Stimulated activated effector memory CD8-positive, alpha-beta T cell treated with anti-CD3 and anti-CD28 coated beads, Interleukin-12 subunit alpha, Interleukin-12 subunit beta, amount 100 ng/mL, for 72 hours (primary cell): ENCODE measurements around the gene FALEC.
A peak's percentile ranks its signal among the peaks of the same experiment; 100 is the strongest.

Experiments used
- ATAC-seq: fragments of 150-1000 bp; cut with Tn5 transposase; 2 replicates; pipeline ENCODE4 v1.10.0; 2021
- DNase-seq, 2 donors: peaks; one replicate each; pipeline ENCODE4 v3.0.0; 2021 to 2022; ENCODE audit warnings: low spot score in 2 of 2
- H3K27ac Mint-ChIP-seq: one replicate; pipeline ENCODE4 v1.8.0; 2022; ENCODE audit warnings: mild to moderate bottlenecking, mixed read lengths
- H3K36me3 Mint-ChIP-seq: one replicate; pipeline ENCODE4 v1.8.0; 2022; ENCODE audit warnings: mild to moderate bottlenecking, mixed read lengths
- H3K4me1 Mint-ChIP-seq: one replicate; pipeline ENCODE4 v1.8.0; 2022; ENCODE audit warnings: mixed read lengths
- H3K4me3 Mint-ChIP-seq: one replicate; pipeline ENCODE4 v1.8.0; 2022; ENCODE audit warnings: mild to moderate bottlenecking, mixed read lengths
- H3K9me3 Mint-ChIP-seq: one replicate; pipeline ENCODE4 v1.8.0; 2022; ENCODE audit warnings: mixed read lengths

Gene FALEC

GRCh38 chr1:150493175-150493574, 22.4 kb upstream of the FALEC start:
- no peak overlapping the region for H3K4me3 Mint-ChIP-seq
- ATAC-seq (no peak), DNase-seq (no peak)
- H3K27ac Mint-ChIP-seq: no peak overlapping the region
- peaks cover 13% of the 10 kb centered on the region for H3K4me1 Mint-ChIP-seq
- H3K36me3 Mint-ChIP-seq: peaks cover 92% of the 10 kb centered on the region
- H3K9me3 Mint-ChIP-seq: no peaks in the 10 kb centered on the region

DNA sequence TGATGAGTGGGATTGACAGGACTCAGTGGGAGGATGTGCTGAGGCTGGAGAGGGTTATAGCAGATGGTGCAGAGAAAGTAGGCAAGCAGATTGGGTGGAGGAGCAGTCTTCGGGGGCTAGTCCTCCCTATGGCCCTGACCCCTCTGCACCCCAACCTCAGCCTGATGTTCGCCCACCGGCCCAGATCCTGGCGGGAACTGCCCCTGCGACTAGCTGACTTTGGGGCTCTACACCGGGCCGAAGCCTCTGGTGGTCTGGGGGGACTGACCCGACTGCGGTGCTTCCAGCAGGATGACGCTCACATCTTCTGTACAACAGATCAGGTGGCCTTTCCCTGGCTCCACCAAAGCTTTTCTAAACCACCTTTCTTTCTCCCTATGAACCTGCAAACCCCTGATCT, 17.2 kb upstream of the FALEC start:
- peaks cover 99% of the 10 kb centered on the region for H3K36me3 Mint-ChIP-seq
- ATAC-seq: no peak
- H3K9me3 Mint-ChIP-seq: no peaks in the 10 kb centered on the region
- no peak overlapping the region for H3K4me3 Mint-ChIP-seq
- no peaks in the 10 kb centered on the region for H3K4me1 Mint-ChIP-seq
- no peak for DNase-seq
- H3K27ac Mint-ChIP-seq: peak overlapping the region; percentile 9

DNA sequence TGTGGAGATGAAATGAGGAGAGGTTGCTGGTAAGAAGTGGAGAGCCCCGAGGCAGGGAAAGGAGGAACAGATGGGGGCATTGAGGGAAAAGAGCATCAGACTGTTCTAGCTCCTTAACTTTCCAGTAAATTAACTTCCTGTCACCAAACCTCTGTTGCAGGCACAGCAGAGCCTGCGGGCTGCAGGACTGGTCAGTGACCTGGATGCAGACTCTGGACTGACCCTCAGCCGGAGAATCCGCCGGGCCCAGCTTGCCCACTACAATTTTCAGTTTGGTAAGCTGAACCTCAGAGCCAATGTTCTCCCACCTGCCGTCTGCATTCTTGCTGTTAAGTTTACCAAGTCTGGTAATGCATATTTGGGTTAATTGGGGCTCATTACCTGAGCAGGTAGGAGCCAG, 10.1 kb upstream of the FALEC start:
- Mint-ChIP-seq H3K36me3 (peaks cover 64% of the 10 kb centered on the region), H3K4me1 (peaks cover 8% of the 10 kb centered on the region), H3K4me3 (no peak overlapping the region), H3K27ac (peak overlapping the region; percentile 68), H3K9me3 (no peaks in the 10 kb centered on the region)
- DNase-seq: no peak
- no peak for ATAC-seq

- Mint-ChIP-seq H3K27ac (peak within 1 kb of the TSS; percentile 86), H3K4me3 (no peak within 1 kb of the TSS), H3K9me3 (no peaks in the 10 kb centered on the region), H3K36me3 (peaks cover 36% of the 10 kb centered on the region), H3K4me1 (peaks cover 12% of the 10 kb centered on the region)
- DNase-seq (no peak), ATAC-seq (no peak)
Measured at GRCh38 chr1:150507912-150508864, 7.4 kb upstream of the FALEC start, which contains the start of gene ECM1. TSS of gene ECM1 (plus strand) at chr1:150508109. CDS start at chr1:150508210, 101 bp downstream.

DNA sequence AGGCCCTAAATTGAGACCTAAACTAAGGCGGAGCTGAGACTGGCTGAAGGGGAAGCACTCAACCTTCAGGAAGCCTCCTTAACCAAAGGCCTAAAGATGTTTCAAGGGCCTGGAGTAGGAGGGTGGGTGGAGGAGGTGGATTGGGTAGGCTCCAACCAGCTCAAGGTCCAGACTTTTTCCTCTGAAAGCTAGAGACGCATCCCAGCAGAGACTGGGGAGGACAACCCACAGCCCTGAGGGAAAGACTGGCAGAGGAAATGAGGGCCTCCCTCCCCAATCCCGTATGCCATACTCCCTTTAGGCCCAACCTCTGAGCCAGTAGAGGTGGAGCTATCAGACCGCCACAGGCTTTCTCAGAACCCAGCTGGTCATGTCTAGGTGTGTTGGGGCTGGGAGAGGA, 6.6 kb upstream of the FALEC start:
- Mint-ChIP-seq H3K4me3 (no peak overlapping the region), H3K27ac (peak overlapping the region; percentile 86), H3K4me1 (peaks cover 13% of the 10 kb centered on the region), H3K36me3 (peaks cover 28% of the 10 kb centered on the region), H3K9me3 (no peaks in the 10 kb centered on the region)
- DNase-seq: no peak
- no peak for ATAC-seq

- Mint-ChIP-seq H3K4me3 (no peak overlapping the region), H3K36me3 (peaks cover 9% of the 10 kb centered on the region), H3K9me3 (no peaks in the 10 kb centered on the region), H3K4me1 (peaks cover 33% of the 10 kb centered on the region), H3K27ac (no peak overlapping the region)
- no peak for ATAC-seq
- DNase-seq: no peak
Measured at GRCh38 chr1:150511551-150511950, 4.0 kb upstream of the FALEC start.

DNA sequence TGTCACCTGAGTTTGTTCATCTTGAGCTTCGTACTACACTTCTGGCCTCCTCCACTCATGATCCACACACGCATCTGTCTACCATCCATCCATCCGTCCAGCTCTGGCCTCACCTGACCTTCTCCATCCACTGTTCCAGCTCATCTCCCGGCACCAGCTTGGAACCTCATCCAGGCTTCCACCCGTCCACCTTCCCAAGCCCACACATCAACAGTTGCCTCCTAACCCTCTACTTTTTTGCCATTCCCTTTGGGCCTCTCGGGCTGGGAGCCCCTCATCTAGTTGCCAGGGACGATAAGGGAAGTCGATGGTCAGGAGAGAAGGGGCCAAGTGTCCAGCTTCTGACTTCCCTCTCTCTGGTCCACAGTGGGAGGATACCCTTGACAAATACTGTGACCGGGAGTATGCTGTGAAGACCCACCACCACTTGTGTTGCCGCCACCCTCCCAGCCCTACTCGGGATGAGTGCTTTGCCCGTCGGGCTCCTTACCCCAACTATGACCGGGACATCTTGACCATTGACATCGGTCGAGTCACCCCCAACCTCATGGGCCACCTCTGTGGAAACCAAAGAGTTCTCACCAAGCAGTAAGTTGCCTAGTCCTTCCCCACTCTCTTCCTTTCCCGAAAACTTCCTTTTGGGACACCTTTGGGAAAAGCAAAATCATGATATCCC, 3.4 kb upstream of the FALEC start:
- no peak for DNase-seq
- no peak for ATAC-seq
- no peak overlapping the region for H3K27ac Mint-ChIP-seq
- peaks cover 6% of the 10 kb centered on the region for H3K36me3 Mint-ChIP-seq
- peaks cover 35% of the 10 kb centered on the region for H3K4me1 Mint-ChIP-seq
- no peak overlapping the region for H3K4me3 Mint-ChIP-seq
- H3K9me3 Mint-ChIP-seq: no peaks in the 10 kb centered on the region

GRCh38 chr1:150512846-150513245, 2.7 kb upstream of the FALEC start:
- H3K27ac Mint-ChIP-seq: peak overlapping the region; percentile 54
- ATAC-seq (no peak), DNase-seq (no peak)
- peaks cover 6% of the 10 kb centered on the region for H3K36me3 Mint-ChIP-seq
- peaks cover 35% of the 10 kb centered on the region for H3K4me1 Mint-ChIP-seq
- no peaks in the 10 kb centered on the region for H3K9me3 Mint-ChIP-seq
- no peak overlapping the region for H3K4me3 Mint-ChIP-seq

- H3K27ac Mint-ChIP-seq: peak overlapping the region; percentile 54
- ATAC-seq (no peak), DNase-seq (no peak)
- H3K4me1 Mint-ChIP-seq: peaks cover 35% of the 10 kb centered on the region
- H3K4me3 Mint-ChIP-seq: no peak overlapping the region
- no peaks in the 10 kb centered on the region for H3K9me3 Mint-ChIP-seq
- H3K36me3 Mint-ChIP-seq: peaks cover 6% of the 10 kb centered on the region
Measured at GRCh38 chr1:150513351-150513791, 2.2 kb upstream of the FALEC start.

- H3K27ac Mint-ChIP-seq: peak overlapping the region; percentile 74
- ATAC-seq (no peak), DNase-seq (no peak)
- peak overlapping the region; percentile 87 for H3K4me3 Mint-ChIP-seq
- peaks cover 6% of the 10 kb centered on the region for H3K36me3 Mint-ChIP-seq
- H3K4me1 Mint-ChIP-seq: peaks cover 35% of the 10 kb centered on the region
- no peaks in the 10 kb centered on the region for H3K9me3 Mint-ChIP-seq
Measured at GRCh38 chr1:150514260-150514659, 1.3 kb upstream of the FALEC start.

DNA sequence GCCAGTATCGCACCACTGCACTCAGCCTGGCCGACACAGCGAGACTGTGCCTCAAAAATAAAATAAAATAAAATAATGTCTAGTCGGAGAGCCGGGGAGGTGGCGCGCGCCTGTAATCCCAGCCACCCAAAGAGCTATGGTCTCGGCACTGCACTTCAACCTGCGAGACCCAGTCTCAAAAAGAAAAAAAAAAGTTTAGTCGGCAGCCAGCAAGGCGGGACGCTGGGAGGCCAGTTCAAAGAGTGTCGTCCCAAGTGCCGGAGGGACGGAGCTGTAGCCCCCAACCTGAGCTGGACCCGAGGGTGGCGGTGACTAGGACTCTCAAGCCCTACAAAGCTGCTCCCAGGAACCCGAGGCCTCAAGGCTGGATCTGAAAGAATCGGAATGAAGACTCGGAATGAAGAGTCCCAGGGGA, 632 bp upstream of the FALEC start:
- ATAC-seq (no peak), DNase-seq (no peak)
- H3K4me3 Mint-ChIP-seq: peak overlapping the region; percentile 87
- peaks cover 6% of the 10 kb centered on the region for H3K36me3 Mint-ChIP-seq
- H3K4me1 Mint-ChIP-seq: peaks cover 32% of the 10 kb centered on the region
- no peaks in the 10 kb centered on the region for H3K9me3 Mint-ChIP-seq
- peak overlapping the region; percentile 74 for H3K27ac Mint-ChIP-seq

- H3K4me3 Mint-ChIP-seq: peak overlapping the region; percentile 87
- peak overlapping the region; percentile 74 for H3K27ac Mint-ChIP-seq
- ATAC-seq: peak; percentile 20
- H3K36me3 Mint-ChIP-seq: peaks cover 6% of the 10 kb centered on the region
- peaks cover 22% of the 10 kb centered on the region for H3K4me1 Mint-ChIP-seq
- no peaks in the 10 kb centered on the region for H3K9me3 Mint-ChIP-seq
- DNase-seq: no peak
Measured at GRCh38 chr1:150516050-150516591, 569 bp downstream of the FALEC start.

GRCh38 chr1:150516616-150517015, 1.1 kb downstream of the FALEC start:
- Mint-ChIP-seq H3K36me3 (peaks cover 6% of the 10 kb centered on the region), H3K4me3 (peak overlapping the region; percentile 87), H3K27ac (no peak overlapping the region), H3K9me3 (no peaks in the 10 kb centered on the region), H3K4me1 (peaks cover 22% of the 10 kb centered on the region)
- no peak for DNase-seq
- ATAC-seq: no peak

DNA sequence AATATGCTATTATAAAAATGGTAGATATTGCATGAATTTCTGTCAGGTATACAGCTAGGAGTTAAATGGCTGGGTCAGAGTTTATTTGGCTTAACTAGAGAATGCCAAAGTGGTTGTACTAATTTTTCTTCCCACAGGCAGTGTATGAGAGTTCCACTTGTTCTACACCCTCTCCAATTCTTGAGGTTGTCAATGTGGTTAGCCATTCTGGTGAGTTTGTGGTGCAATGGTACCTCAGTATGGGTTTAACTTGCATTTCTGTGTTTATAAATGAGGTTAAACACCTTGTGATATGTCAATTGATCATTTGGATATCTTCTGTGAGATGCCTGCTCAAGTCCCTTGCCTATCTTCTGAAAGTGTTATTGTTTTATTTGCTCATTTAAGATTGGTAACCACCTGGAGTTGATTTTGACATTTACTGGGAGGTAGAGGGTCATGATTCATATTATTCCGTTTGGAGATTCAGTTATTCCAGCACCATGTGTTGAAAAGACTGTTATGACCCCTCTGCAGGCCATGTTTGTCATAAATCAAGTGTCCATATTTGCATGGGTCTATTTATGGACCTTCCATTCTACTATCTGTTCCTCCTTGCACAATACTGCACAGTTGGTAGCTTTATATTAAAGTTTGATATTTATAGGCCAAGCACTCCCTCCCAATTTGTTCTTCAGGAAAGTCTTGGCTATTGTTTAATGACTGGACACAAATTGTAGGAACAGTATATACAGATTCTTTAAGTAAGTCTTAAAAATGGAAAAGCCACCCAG, 5.8 kb downstream of the FALEC start:
- H3K36me3 Mint-ChIP-seq: no peaks in the 10 kb centered on the region
- H3K4me1 Mint-ChIP-seq: peaks cover 4% of the 10 kb centered on the region
- no peak overlapping the region for H3K27ac Mint-ChIP-seq
- no peaks in the 10 kb centered on the region for H3K9me3 Mint-ChIP-seq
- DNase-seq: no peak
- no peak for ATAC-seq
- H3K4me3 Mint-ChIP-seq: no peak overlapping the region

- Mint-ChIP-seq H3K27ac (no peak overlapping the region), H3K4me3 (no peak overlapping the region), H3K9me3 (no peaks in the 10 kb centered on the region), H3K4me1 (no peaks in the 10 kb centered on the region), H3K36me3 (no peaks in the 10 kb centered on the region)
- ATAC-seq (no peak), DNase-seq (no peak)
Measured at GRCh38 chr1:150525348-150525747, 9.8 kb downstream of the FALEC start.
